ENCODE measurements around the gene ZSCAN18. TPM values are rescaled to one million over a fixed set of nuclear protein-coding genes. Genes with fewer than 3 reads are reported as not detected.
A peak's percentile ranks its signal among the peaks of the same experiment; 100 is the strongest.

ZSCAN18 gene
- total and polyA plus RNA-seq, 2 experiments from 2014 or later, result 127 to 243 TPM

DNA sequence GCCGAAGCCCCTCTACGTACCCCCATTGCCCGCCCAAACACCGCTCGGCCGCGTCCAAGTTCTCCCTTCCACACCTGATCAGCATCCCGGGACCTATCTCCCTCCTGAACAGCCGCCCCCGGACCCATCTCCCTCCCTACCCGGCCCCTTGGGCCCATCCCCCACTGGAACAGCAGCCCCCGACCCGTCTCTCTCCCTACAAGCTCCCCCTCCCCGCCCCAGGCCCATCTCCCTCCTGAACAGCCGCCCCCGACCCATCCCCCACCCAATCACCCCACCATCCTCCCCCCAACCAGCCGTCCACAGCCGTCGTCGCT, 63.6 kb downstream of the ZSCAN18 start:
- peak overlapping the region; percentile 56 for H3K4me3 ChIP-seq
- H3K27ac ChIP-seq, result peak overlapping the region; percentile 89
- no peaks in the 10 kb centered on the region for H3K27me3 ChIP-seq
- no peak for DNase-seq (ENCODE audit: low read depth in 1 of 2, low spot score in 1 of 2)
- no peak for TF ChIP-seq CTCF (IDR thresholded peaks at IDR 0.05; ENCODE audit: low read depth, low read length)
- H3K9me3 ChIP-seq (ENCODE audit: low read depth), result no peaks in the 10 kb centered on the region
- H3K4me1 ChIP-seq (ENCODE audit: low read depth), result no peaks in the 10 kb centered on the region
- H3K36me3 ChIP-seq, result no peaks in the 10 kb centered on the region

Other genes starting within 250 kb of the ZSCAN18 start
- gene ZNF587, start 248.4 kb downstream of the ZSCAN18 start, total RNA-seq, result 14.0 and 17.2 TPM in 2 replicates
- gene ZNF587, start 248.4 kb downstream of the ZSCAN18 start, polyA plus RNA-seq, result 12.6 and 22.6 TPM in 2 replicates
- gene ZNF814, start 209.2 kb downstream of the ZSCAN18 start, total RNA-seq, result 13.6 and 14.8 TPM in 2 replicates
- 32.4 and 45.7 TPM in 2 replicates for gene ZNF814, start 209.2 kb downstream of the ZSCAN18 start, polyA plus RNA-seq
- gene ZNF417, start 181.6 kb downstream of the ZSCAN18 start, total RNA-seq, result 11.8 and 17.8 TPM in 2 replicates
- 4.8 and 7.7 TPM in 2 replicates for gene ZNF417, start 181.6 kb downstream of the ZSCAN18 start, polyA plus RNA-seq
- 14.6 and 19.7 TPM in 2 replicates for gene ZNF418, start 162.8 kb downstream of the ZSCAN18 start, total RNA-seq
- gene ZNF418, start 162.8 kb downstream of the ZSCAN18 start, polyA plus RNA-seq, result 6.1 and 13.8 TPM in 2 replicates
- gene ZNF256, start 150.5 kb downstream of the ZSCAN18 start, total RNA-seq, result 12.5 and 13.6 TPM in 2 replicates
- gene ZNF256, start 150.5 kb downstream of the ZSCAN18 start, polyA plus RNA-seq, result 7.0 and 10.0 TPM in 2 replicates
- 1.3 and 1.4 TPM in 2 replicates for gene C19orf18, start 123.7 kb downstream of the ZSCAN18 start, total RNA-seq
- gene C19orf18, start 123.7 kb downstream of the ZSCAN18 start, polyA plus RNA-seq, result 2.4 and 3.6 TPM in 2 replicates
- 50.5 and 87.4 TPM in 2 replicates for gene ZNF606, start 95.4 kb downstream of the ZSCAN18 start, total RNA-seq
- gene ZNF606, start 95.4 kb downstream of the ZSCAN18 start, polyA plus RNA-seq, result 30.0 and 31.2 TPM in 2 replicates
- gene ZSCAN1, start 64.2 kb downstream of the ZSCAN18 start, total RNA-seq, result 31.9 and 38.4 TPM in 2 replicates
- 22.0 and 24.6 TPM in 2 replicates for gene ZSCAN1, start 64.2 kb downstream of the ZSCAN18 start, polyA plus RNA-seq
- gene ZNF135, start 38.9 kb downstream of the ZSCAN18 start, total RNA-seq, result 11.7 and 14.0 TPM in 2 replicates
- gene ZNF135, start 38.9 kb downstream of the ZSCAN18 start, polyA plus RNA-seq, result 10.2 and 11.2 TPM in 2 replicates
- gene ZNF329, start 52.6 kb upstream of the ZSCAN18 start, total RNA-seq, result 27.8 and 29.6 TPM in 2 replicates
- 5.2 and 12.8 TPM in 2 replicates for gene ZNF329, start 52.6 kb upstream of the ZSCAN18 start, polyA plus RNA-seq
- 40.3 and 50.1 TPM in 2 replicates for gene ZNF274, start 84.8 kb upstream of the ZSCAN18 start, total RNA-seq
- gene ZNF274, start 84.8 kb upstream of the ZSCAN18 start, polyA plus RNA-seq, result 42.8 and 45.4 TPM in 2 replicates
- gene ZNF544, start 130.7 kb upstream of the ZSCAN18 start, total RNA-seq, result 95.9 and 103 TPM in 2 replicates
- 34.9 and 35.9 TPM in 2 replicates for gene ZNF544, start 130.7 kb upstream of the ZSCAN18 start, polyA plus RNA-seq
- 11.3 and 14.7 TPM in 2 replicates for gene ZNF8, start 180.7 kb upstream of the ZSCAN18 start, total RNA-seq
- gene ZNF8, start 180.7 kb upstream of the ZSCAN18 start, polyA plus RNA-seq, result 2.2 and 2.7 TPM in 2 replicates
- gene ERVK3-1, start 207.1 kb upstream of the ZSCAN18 start, total RNA-seq, result 64.3 and 92.4 TPM in 2 replicates
- 62.8 and 62.9 TPM in 2 replicates for gene ERVK3-1, start 207.1 kb upstream of the ZSCAN18 start, polyA plus RNA-seq
- gene ZSCAN22, start 228.8 kb upstream of the ZSCAN18 start, total RNA-seq, result 2.4 and 2.5 TPM in 2 replicates
- gene ZSCAN22, start 228.8 kb upstream of the ZSCAN18 start, polyA plus RNA-seq, result 3.7 and 4.2 TPM in 2 replicates